Lower lobe of right lung (tissue), 2 donors: ENCODE results near the gene PLVAP. TPM values are rescaled to one million over a fixed set of nuclear protein-coding genes. Genes with fewer than 3 reads are reported as not detected.

Experiments
- ATAC-seq, 2 donors: fragments of 200-7000 bp; cut with Tn5 transposase; one replicate each; pipeline ENCODE4 v1.9.1; 2020 to 2022; ENCODE audit warnings: mild to moderate bottlenecking in 2 of 2, moderate library complexity in 2 of 2
- DNase-seq: peaks from one replicate; pipeline ENCODE4 v3.0.0-alpha.2; 2020
- H3K27ac ChIP-seq: fragments of 200-600 bp; one replicate; pipeline ENCODE4 v1.8.0; 2022
- H3K27me3 ChIP-seq: fragments of 200-600 bp; one replicate; pipeline ENCODE4 v1.8.0; 2022; ENCODE audit warnings: low read depth
- H3K36me3 ChIP-seq: fragments of 200-600 bp; one replicate; pipeline ENCODE4 v1.8.0; 2022; ENCODE audit warnings: mild to moderate bottlenecking
- H3K4me1 ChIP-seq: fragments of 200-600 bp; one replicate; pipeline ENCODE4 v1.8.0; 2022
- H3K4me3 ChIP-seq: fragments of 200-600 bp; one replicate; pipeline ENCODE4 v1.8.0; 2022; ENCODE audit warnings: mild to moderate bottlenecking
- H3K9me3 ChIP-seq: fragments of 200-600 bp; one replicate; pipeline ENCODE4 v1.8.0; 2022
- intact Hi-C: fragments of 100-400 bp; cut with DNase I; formaldehyde crosslinking; loops from one replicate; pipeline ENCODE4 v1.11.0; 2022
- total RNA-seq: library from RNA; stranded (reverse); fragmentation: NEBNext Ultra II Directional; extraction: Animal tissue kit (Norgen Biotek cat#: 25700); gene quantifications from one replicate; pipeline ENCODE4 v1.2.1, GENCODE V29; 2021
- TF ChIP-seq, protein P1 (sequence below): fragments of 200-600 bp; IDR thresholded peaks from one replicate; pipeline ENCODE4 v1.8.0; 2022; ENCODE audit warnings: antibody characterized with exemption, mild to moderate bottlenecking
- donor health status: DM: no; HTN: yes; CAD: no; lungs with severe emphysema.

Gene PLVAP
- total RNA-seq, 1 donor from 2014 or later: 25.9 TPM

DNA sequence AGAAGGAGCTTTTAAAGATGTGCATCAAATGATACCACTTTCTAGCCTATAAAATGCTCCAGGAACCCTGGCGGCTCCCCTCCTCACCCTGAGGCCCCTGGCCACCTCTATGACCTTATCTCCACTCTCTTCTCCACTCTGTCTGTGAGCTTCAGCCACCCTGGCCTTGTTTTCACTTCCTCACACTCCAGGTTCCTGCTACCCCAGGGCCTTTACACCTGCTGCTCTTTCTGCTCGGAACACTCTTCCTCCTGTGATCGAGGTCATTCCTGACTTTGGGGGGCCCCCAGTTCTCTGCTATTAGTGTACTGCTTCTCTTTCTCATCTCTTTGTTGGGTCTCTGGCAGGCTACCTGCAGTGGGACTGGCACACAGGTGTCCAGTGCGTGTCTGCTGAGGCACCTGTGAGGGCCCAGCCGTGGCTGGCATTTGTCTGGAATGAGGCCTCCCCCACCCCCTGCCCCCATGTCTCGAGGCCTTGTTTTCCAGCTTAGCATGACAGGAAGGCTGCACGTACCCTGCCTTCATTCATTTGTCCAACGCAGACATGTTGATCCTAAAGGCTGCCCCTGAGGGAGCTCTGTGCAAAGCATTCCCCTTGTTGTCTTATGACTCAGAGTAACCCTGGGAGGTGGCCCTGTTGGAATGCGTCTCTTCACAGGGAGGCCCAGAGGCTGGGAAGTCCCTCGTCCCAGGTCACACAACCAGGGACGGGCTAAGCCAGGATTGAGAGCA, 65.5 kb downstream of the PLVAP start:
- no peaks in the 10 kb centered on the region for H3K9me3 ChIP-seq
- intact Hi-C loops: no loop called here
- no peak overlapping the region for H3K27ac ChIP-seq
- H3K4me3 ChIP-seq: no peak overlapping the region
- no peaks in the 10 kb centered on the region for H3K27me3 ChIP-seq
- ATAC-seq: peak; percentile 12 to 19
- no peak for DNase-seq
- H3K4me1 ChIP-seq: peaks cover 32% of the 10 kb centered on the region
- TF ChIP-seq, protein P1, sequence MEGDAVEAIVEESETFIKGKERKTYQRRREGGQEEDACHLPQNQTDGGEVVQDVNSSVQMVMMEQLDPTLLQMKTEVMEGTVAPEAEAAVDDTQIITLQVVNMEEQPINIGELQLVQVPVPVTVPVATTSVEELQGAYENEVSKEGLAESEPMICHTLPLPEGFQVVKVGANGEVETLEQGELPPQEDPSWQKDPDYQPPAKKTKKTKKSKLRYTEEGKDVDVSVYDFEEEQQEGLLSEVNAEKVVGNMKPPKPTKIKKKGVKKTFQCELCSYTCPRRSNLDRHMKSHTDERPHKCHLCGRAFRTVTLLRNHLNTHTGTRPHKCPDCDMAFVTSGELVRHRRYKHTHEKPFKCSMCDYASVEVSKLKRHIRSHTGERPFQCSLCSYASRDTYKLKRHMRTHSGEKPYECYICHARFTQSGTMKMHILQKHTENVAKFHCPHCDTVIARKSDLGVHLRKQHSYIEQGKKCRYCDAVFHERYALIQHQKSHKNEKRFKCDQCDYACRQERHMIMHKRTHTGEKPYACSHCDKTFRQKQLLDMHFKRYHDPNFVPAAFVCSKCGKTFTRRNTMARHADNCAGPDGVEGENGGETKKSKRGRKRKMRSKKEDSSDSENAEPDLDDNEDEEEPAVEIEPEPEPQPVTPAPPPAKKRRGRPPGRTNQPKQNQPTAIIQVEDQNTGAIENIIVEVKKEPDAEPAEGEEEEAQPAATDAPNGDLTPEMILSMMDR: no peak
- peaks cover 30% of the 10 kb centered on the region for H3K36me3 ChIP-seq

DNA sequence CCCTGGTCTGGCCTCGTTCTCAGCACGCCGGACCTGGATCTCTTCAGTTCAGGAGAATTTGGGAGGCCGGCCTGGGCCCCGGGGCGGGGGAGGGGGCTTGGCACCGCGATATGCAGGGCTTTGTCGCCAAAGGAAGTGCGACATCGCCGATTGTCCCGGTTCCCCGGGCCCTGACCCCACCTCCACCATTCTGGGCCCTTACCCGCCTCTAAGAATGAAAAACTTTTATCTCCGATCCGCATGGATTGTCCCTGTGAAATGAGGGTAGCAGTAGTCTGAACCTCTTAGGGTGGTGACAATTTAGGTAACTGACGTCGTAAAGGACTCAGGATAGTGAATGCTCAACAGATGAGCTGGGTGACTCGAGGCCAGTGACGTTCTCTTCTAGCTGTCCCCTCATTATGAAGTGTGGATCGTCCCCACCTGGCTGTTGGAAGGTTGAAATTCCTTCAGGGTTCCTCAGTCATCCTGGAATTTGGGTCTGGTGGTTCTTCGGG, 67.1 kb downstream of the PLVAP start:
- peaks cover 42% of the 10 kb centered on the region for H3K4me1 ChIP-seq
- H3K27me3 ChIP-seq: no peaks in the 10 kb centered on the region
- DNase-seq (no peak), ATAC-seq (no peak)
- peaks cover 15% of the 10 kb centered on the region for H3K36me3 ChIP-seq
- peak overlapping the region; percentile 80 for H3K27ac ChIP-seq
- no peaks in the 10 kb centered on the region for H3K9me3 ChIP-seq
- intact Hi-C loops: no loop called here
- TF ChIP-seq, protein P1: no peak
- peak overlapping the region; percentile 80 for H3K4me3 ChIP-seq

DNA sequence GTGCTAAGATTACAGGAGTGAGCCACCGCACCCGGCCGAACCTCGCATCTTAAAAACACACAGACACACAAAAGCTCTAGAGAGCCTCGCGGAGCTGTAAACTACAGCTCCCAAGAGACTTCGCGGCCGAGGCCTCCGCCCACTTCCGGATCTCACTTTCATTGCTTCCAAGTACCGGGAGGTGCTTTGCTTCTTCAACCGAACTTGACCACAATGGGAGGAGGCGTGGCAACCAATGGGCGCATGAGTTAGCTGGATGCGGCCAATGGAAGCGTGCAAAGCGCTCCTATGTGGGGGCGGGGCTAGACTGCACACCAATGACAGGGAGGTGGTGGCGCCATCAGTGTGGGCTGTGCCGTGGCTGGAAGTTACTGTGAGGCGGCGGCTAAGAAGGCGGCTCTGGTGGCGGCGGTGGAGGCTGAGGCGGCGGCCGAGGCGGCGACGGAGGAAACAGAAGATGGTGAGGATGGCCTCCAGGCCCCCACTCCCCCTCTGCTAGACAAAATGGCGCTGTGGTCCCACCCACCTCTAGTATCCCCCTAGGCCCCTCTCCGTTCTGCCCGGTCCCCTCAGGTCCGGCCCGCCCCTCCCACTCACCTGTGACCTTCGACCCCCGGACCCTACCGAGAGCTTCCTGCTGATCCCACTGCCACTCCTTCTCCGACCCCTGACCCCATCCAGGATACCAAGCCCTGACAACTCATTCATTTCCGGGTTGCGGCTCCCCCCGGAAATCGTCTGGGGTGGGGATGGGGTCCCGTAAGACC, 67.8 kb downstream of the PLVAP start, which contains the start of gene DDA1:
Gene DDA1, plus strand, starts transcription at position 366 of the 767 bp plus-strand sequence. Its CDS starts 92 bp downstream, at position 458.
- Histone ChIP-seq H3K27ac (peak within 1 kb of the TSS; percentile 80), H3K27me3 (no peaks in the 10 kb centered on the region), H3K36me3 (peaks cover 10% of the 10 kb centered on the region), H3K9me3 (no peaks in the 10 kb centered on the region), H3K4me1 (peaks cover 48% of the 10 kb centered on the region), H3K4me3 (peak within 1 kb of the TSS; percentile 80)
- intact Hi-C loops: no loop called here
- TF ChIP-seq, protein P1: no peak
- DNase-seq: peak; percentile 100
- ATAC-seq: peak; percentile 90 to 91

DNA sequence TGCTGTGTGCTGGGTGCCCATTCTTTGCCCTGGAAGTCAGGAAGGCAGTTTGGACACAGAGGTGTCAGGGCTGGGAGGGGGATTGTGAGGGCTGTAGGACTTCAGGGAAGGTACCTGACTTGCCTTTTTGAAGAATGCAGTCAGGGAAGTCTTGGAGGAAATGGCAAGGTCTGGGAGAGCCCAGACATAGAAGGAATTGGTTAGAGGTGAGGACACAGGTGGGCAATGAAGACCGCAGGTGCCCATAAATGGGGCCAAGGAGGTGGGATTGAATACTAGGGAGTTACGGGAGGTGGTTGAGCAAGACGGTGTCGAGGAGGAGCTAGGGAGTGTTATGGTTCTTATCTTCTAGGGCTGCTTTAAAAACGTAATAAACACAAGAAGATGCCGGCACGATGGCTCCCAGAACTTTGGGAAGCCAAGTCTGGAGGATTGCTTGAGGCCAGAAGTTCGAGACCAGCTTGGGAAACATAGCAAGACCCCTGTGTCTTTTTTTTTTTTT, 69.2 kb downstream of the PLVAP start:
- H3K27ac ChIP-seq: no peak overlapping the region
- DNase-seq (no peak), ATAC-seq (no peak)
- TF ChIP-seq, protein P1: no peak
- H3K36me3 ChIP-seq: no peaks in the 10 kb centered on the region
- no peaks in the 10 kb centered on the region for H3K9me3 ChIP-seq
- H3K4me3 ChIP-seq: no peak overlapping the region
- H3K4me1 ChIP-seq: peaks cover 59% of the 10 kb centered on the region
- intact Hi-C loops: no loop called here
- H3K27me3 ChIP-seq: no peaks in the 10 kb centered on the region

DNA sequence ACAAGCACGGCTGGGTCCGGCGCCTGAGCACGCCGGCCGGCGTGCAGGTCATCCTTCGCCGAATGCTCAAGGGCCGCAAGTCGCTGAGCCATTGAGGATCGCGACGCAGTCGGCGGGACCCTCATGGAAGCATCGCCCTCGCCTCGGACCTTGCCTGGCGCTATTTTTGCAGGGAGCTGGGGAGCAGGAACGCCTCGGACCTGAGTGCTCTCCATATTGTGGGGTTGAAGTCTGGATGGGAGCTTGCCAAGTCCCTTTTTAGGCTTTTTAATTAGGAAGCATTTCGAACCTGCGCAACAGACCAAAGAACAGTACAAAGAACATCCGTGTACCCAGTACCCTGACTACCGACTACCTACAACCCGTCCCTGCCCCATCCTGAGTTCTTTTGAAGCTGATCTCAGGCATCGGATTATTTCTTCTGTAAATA, 70.8 kb downstream of the PLVAP start:
- DNase-seq: no peak
- TF ChIP-seq, protein P1: no peak
- no peak for ATAC-seq
- Histone ChIP-seq H3K27me3 (no peaks in the 10 kb centered on the region), H3K36me3 (no peaks in the 10 kb centered on the region), H3K27ac (peak overlapping the region; percentile 84), H3K4me3 (peak overlapping the region; percentile 68), H3K9me3 (no peaks in the 10 kb centered on the region), H3K4me1 (peaks cover 57% of the 10 kb centered on the region)
- intact Hi-C loops: no loop called here
